A673 (cell line): ENCODE results near the gene MEP1A. TPM values are rescaled to one million over a fixed set of nuclear protein-coding genes. Genes with fewer than 3 reads are reported as not detected.
"Not testable (repeated sequence)": the region's sequence is repeated elsewhere in the genome, so short reads cannot be mapped to it uniquely, and the experiment has no call there.

Experiments
- BruUV-seq: library from RNA; stranded (reverse); fragments of 400-500 nt; replicated peaks from 2 replicates; lab custom pipeline; 2021; lab: Mats Ljungman, UMichigan
- CTCF ChIA-PET: fragments of 300-600 bp; sonication (Branson Sonifier 250); formaldehyde crosslinking; loops from one replicate; lab custom pipeline; 2022; ENCODE audit warnings: antibody characterized with exemption; lab: Charles Lee
- POLR2A ChIA-PET: fragments of 300-600 bp; sonication (Branson Sonifier 250); formaldehyde crosslinking; loops from one replicate; lab custom pipeline; 2022; ENCODE audit warnings: antibody characterized with exemption; ENCODE audit not compliant: low non-redundant PET; lab: Charles Lee
- DNase-seq: peaks from one replicate; pipeline ENCODE4 v3.0.0-alpha.2; 2015; ENCODE audit warnings: low spot score
- H3K27ac ChIP-seq: fragments of 200-600 bp; sonication (generic); 2 replicates; pipeline ENCODE4 v1.5.1; 2016; ENCODE audit warnings: mixed run types, low read depth, mild to moderate bottlenecking, mixed read lengths, antibody characterized with exemption, low read length; ENCODE audit not compliant: poor library complexity, severe bottlenecking
- H3K27me3 ChIP-seq: fragments of 200-600 bp; sonication (generic); replicated peaks from 2 replicates; pipeline ENCODE4 v1.6.1; 2017; ENCODE audit warnings: mixed run types, low read depth, mild to moderate bottlenecking, mixed read lengths, antibody characterized with exemption, low read length; ENCODE audit not compliant: insufficient read depth, poor library complexity
- H3K36me3 ChIP-seq: fragments of 200-600 bp; sonication (generic); 2 replicates; pipeline ENCODE4 v1.6.1; 2016; ENCODE audit warnings: mixed run types, mild to moderate bottlenecking, mixed read lengths, antibody characterized with exemption, low read length; ENCODE audit not compliant: insufficient read depth, poor library complexity, severe bottlenecking
- H3K4me1 ChIP-seq: fragments of 200-600 bp; sonication (generic); 2 replicates; pipeline ENCODE4 v1.6.1; 2017; ENCODE audit warnings: mixed run types, mild to moderate bottlenecking, mixed read lengths, antibody characterized with exemption, low read length; ENCODE audit not compliant: insufficient read depth, poor library complexity, severe bottlenecking
- H3K4me3 ChIP-seq: fragments of 200-600 bp; sonication (generic); 2 replicates; pipeline ENCODE4 v1.5.1; 2016; ENCODE audit warnings: low read depth, mixed run types, mild to moderate bottlenecking, mixed read lengths, low read length; ENCODE audit not compliant: poor library complexity, severe bottlenecking
- H3K9me3 ChIP-seq: fragments of 200-600 bp; sonication (generic); 2 replicates; pipeline ENCODE4 v1.6.1; 2016; ENCODE audit warnings: mixed run types, low read depth, mild to moderate bottlenecking, mixed read lengths, antibody characterized with exemption, low read length; ENCODE audit not compliant: poor library complexity, severe bottlenecking
- EZH2 ChIP-seq: fragments of 200-600 bp; sonication (generic); IDR thresholded peaks from 2 replicates; pipeline ENCODE4 v1.6.1; 2017; ENCODE audit warnings: borderline replicate concordance, low read depth, mild to moderate bottlenecking, mixed read lengths, antibody characterized with exemption, low read length; ENCODE audit not compliant: poor library complexity, severe bottlenecking
- intact Hi-C: fragments of 100-400 bp; cut with micrococcal nuclease; formaldehyde crosslinking; loops from one replicate; pipeline ENCODE4 v1.10.0; 2022; ENCODE audit not compliant: unreplicated experiment
- total RNA-seq: library from RNA; stranded (reverse); gene quantifications from 2 replicates; pipeline ENCODE4 v1.2.3, GENCODE V29; 2021
- TF ChIP-seq, protein P1 (sequence below): fragments of 300-800, 200-600 bp; sonication (generic); conservative IDR thresholded peaks from 2 replicates; pipeline ENCODE4 v1.5.1; 2017; ENCODE audit warnings: low read depth, mild to moderate bottlenecking, antibody characterized with exemption, low read length, moderate library complexity, mixed read lengths

The MEP1A gene
- total RNA-seq, 1 experiment from 2014 or later = not detected

DNA sequence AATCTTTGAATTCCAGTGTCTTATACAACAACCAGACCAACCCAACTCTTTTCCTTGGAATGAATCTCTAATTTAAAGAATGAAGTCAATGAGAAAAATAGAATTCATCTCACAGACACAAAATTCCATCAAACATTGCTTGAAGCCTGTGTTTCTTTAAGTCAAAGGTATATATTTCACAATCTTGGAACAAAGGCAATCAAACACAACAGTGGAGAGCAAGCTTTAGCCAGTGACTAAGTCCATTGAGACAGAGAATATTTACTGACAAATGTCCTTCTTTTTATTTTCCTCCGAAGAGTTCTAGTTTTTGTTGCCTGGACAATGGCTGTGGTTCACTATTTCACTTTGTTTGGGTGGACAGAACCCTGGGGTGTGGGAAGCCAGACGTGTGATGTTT, 35.8 kb downstream of the MEP1A start:
- Histone ChIP-seq H3K4me1 (no peaks in the 10 kb centered on the region), H3K27ac (no peak overlapping the region), H3K36me3 (no peaks in the 10 kb centered on the region), H3K27me3 (peaks cover 19% of the 10 kb centered on the region), H3K4me3 (no peak overlapping the region), H3K9me3 (no peaks in the 10 kb centered on the region)
- DNase-seq = no peak
- POLR2A ChIA-PET = no interaction called here
- CTCF ChIA-PET = no interaction called here
- intact Hi-C loops = no loop called here
- no TSS peak for BruUV-seq
- TF ChIP-seq, protein P1, sequence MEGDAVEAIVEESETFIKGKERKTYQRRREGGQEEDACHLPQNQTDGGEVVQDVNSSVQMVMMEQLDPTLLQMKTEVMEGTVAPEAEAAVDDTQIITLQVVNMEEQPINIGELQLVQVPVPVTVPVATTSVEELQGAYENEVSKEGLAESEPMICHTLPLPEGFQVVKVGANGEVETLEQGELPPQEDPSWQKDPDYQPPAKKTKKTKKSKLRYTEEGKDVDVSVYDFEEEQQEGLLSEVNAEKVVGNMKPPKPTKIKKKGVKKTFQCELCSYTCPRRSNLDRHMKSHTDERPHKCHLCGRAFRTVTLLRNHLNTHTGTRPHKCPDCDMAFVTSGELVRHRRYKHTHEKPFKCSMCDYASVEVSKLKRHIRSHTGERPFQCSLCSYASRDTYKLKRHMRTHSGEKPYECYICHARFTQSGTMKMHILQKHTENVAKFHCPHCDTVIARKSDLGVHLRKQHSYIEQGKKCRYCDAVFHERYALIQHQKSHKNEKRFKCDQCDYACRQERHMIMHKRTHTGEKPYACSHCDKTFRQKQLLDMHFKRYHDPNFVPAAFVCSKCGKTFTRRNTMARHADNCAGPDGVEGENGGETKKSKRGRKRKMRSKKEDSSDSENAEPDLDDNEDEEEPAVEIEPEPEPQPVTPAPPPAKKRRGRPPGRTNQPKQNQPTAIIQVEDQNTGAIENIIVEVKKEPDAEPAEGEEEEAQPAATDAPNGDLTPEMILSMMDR = no peak
- no peak for TF ChIP-seq EZH2

DNA sequence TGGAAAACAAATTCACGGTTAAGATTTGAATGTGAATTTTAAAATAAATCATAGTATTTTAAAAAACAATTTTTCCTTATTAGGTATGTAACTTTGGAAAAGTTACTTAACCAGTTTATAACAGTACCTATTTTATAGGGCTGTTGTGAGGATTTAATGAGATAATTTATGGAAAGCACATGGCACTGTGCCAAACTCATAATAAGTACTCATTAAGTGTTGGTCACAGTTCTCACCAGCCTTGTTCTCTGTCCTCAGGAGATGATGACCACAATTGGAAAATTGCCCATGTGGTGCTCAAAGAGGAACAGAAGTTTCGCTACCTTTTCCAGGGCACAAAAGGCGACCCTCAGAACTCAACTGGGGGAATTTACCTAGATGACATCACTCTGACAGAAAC, 39.6 kb downstream of the MEP1A start:
- CTCF ChIA-PET = no interaction called here
- H3K27me3 ChIP-seq = peaks cover 19% of the 10 kb centered on the region
- POLR2A ChIA-PET = no interaction called here

DNA sequence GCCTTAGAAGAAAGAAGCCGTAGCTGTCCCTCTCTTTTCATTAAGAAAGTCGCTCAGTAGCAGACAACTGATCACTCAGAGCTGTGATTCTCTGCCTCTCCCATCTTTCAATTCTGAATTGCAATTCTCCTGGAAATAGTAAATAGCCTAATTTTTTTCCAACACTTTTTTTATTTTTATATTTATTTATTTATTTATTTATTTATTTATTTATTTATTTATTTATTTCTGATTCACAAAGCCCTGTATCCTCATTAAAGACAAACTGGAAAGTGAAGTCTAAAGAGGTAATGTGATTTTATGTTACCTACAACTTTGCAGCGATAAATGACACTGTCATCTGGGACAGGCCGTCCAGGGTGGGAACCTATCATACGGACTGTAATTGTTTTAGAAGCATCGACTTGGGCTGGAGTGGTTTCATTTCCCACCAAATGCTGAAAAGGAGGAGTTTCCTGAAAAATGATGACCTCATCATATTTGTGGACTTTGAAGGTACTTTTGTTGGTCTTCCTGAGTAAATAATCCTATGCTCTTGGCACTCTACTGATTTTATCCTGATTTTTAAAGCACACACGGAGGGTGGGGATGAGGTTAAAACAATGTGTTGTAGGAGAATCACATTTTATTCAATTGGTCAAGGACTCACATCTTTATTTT, 41.2 kb downstream of the MEP1A start:
- BruUV-seq, H3K4me3 ChIP-seq, POLR2A ChIA-PET: not testable (repeated sequence)

More for the DNA sequence above, 39.6 kb downstream of the MEP1A start:
- intact Hi-C loops = no loop called here
- no peak for DNase-seq
- H3K27ac ChIP-seq = no peak overlapping the region
- no peaks in the 10 kb centered on the region for H3K4me1 ChIP-seq
- no TSS peak for BruUV-seq
- H3K36me3 ChIP-seq = no peaks in the 10 kb centered on the region
- no peaks in the 10 kb centered on the region for H3K9me3 ChIP-seq
- H3K4me3 ChIP-seq = no peak overlapping the region
- TF ChIP-seq, protein P1 = no peak
- TF ChIP-seq EZH2 = no peak

GRCh38 chr6:46834991-46835390, 41.8 kb downstream of the MEP1A start:
- H3K9me3 ChIP-seq, BruUV-seq, DNase-seq, H3K27ac ChIP-seq, CTCF ChIA-PET, H3K4me1 ChIP-seq, intact Hi-C loops, H3K36me3 ChIP-seq, H3K27me3 ChIP-seq, H3K4me3 ChIP-seq, POLR2A ChIA-PET: not testable (repeated sequence)

More for the DNA sequence above, 41.2 kb downstream of the MEP1A start:
- H3K9me3 ChIP-seq, intact Hi-C loops, H3K27ac ChIP-seq, H3K27me3 ChIP-seq, DNase-seq, H3K4me1 ChIP-seq, H3K36me3 ChIP-seq: not testable (repeated sequence)
- CTCF ChIA-PET = interaction anchor here (0.6 kb wide), 1 partner anchor 22 kb away, joined by 3 read pairs; no protein-coding TSS in a partner anchor
